NT2/D1 (cell line): ENCODE results near the gene KANK2.

Source experiments
- SUZ12 ChIP-seq: IDR thresholded peaks from 2 replicates; pipeline ENCODE4 v1.6.1; 2011; ENCODE audit not compliant: insufficient read length, insufficient read depth; ENCODE audit errors: extremely low read depth
- YY1 ChIP-seq: IDR thresholded peaks from 2 replicates; pipeline ENCODE4 v1.6.1; 2011; ENCODE audit not compliant: insufficient read length, insufficient read depth
- ZNF274 ChIP-seq: IDR thresholded peaks from 2 replicates; pipeline ENCODE4 v1.6.1; 2011; ENCODE audit warnings: mild to moderate bottlenecking, low read depth, low read length

- TF ChIP-seq YY1 (no peak), ZNF274 (no peak), SUZ12 (no peak)
These were observed 3.2 kb downstream of the KANK2 start for GRCh38 chr19:11194173-11194572.
